GM12872 (cell line): ENCODE results near the gene OIT3.

Source experiments
- CTCF ChIP-seq: IDR thresholded peaks from 3 replicates; pipeline ENCODE4 v1.5.1; 2011; ENCODE audit warnings: low read depth, mild to moderate bottlenecking, low read length, moderate library complexity; ENCODE audit not compliant: insufficient read depth

The OIT3 gene

GRCh38 chr10:72946963-72947362, 53.4 kb downstream of the OIT3 start:
- TF ChIP-seq CTCF = no peak

GRCh38 chr10:72948762-72949161, 55.2 kb downstream of the OIT3 start:
- no peak for TF ChIP-seq CTCF

GRCh38 chr10:72951760-72952159, 58.2 kb downstream of the OIT3 start:
- TF ChIP-seq CTCF = no peak

GRCh38 chr10:72952189-72952588, 58.6 kb downstream of the OIT3 start:
- no peak for TF ChIP-seq CTCF

GRCh38 chr10:72952642-72953158, 59.2 kb downstream of the OIT3 start:
- TF ChIP-seq CTCF = no peak

GRCh38 chr10:72953687-72954086, 60.1 kb downstream of the OIT3 start:
- TF ChIP-seq CTCF = no peak

- TF ChIP-seq CTCF = no peak
These were observed 60.7 kb downstream of the OIT3 start for GRCh38 chr10:72954230-72954595.
